ENCODE results near the gene C1QL3. TPM values are rescaled to one million over a fixed set of nuclear protein-coding genes. Genes with fewer than 3 reads are reported as not detected.

Gene C1QL3
- total and polyA plus RNA-seq, 8 donors = 0.05 TPM; not detected in 7

DNA sequence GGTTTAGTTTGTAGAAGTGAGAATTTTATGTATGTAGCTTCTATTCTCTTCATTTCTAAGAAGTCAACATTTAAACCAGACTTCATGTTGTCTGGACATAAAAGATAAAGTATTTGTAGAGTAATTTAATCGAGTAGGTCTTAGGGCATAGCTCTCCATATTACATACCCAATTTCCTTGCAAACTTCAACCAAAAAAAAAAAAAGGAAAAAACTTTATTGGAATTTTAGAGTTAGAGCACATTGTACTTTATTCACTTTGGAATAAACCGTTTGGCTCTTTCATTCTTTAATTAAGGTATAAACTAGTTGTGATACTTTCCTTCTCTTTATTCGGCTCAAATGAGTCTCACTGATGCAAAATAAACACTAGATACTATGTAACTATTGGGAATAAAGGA, 48.9 kb downstream of the C1QL3 start:
- no peaks in the 10 kb centered on the region for H3K36me3 ChIP-seq
- no peaks in the 10 kb centered on the region for H3K4me1 ChIP-seq
- intact Hi-C loops (cut with DNase I) = no loop called here
- no peak for ATAC-seq
- no peak for DNase-seq
- H3K27me3 ChIP-seq = no peaks in the 10 kb centered on the region
- H3K9me3 ChIP-seq = no peaks in the 10 kb centered on the region
- no peak overlapping the region for H3K27ac ChIP-seq
- H3K4me3 ChIP-seq = no peak overlapping the region
- 89 to 92% methylated on average over 3 of the region's 3 CpGs for WGBS, 2 donors
- no peak for FAIRE-seq
- TF ChIP-seq, protein P1, sequence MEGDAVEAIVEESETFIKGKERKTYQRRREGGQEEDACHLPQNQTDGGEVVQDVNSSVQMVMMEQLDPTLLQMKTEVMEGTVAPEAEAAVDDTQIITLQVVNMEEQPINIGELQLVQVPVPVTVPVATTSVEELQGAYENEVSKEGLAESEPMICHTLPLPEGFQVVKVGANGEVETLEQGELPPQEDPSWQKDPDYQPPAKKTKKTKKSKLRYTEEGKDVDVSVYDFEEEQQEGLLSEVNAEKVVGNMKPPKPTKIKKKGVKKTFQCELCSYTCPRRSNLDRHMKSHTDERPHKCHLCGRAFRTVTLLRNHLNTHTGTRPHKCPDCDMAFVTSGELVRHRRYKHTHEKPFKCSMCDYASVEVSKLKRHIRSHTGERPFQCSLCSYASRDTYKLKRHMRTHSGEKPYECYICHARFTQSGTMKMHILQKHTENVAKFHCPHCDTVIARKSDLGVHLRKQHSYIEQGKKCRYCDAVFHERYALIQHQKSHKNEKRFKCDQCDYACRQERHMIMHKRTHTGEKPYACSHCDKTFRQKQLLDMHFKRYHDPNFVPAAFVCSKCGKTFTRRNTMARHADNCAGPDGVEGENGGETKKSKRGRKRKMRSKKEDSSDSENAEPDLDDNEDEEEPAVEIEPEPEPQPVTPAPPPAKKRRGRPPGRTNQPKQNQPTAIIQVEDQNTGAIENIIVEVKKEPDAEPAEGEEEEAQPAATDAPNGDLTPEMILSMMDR (IDR thresholded peaks at IDR 0.05) = no peak

DNA sequence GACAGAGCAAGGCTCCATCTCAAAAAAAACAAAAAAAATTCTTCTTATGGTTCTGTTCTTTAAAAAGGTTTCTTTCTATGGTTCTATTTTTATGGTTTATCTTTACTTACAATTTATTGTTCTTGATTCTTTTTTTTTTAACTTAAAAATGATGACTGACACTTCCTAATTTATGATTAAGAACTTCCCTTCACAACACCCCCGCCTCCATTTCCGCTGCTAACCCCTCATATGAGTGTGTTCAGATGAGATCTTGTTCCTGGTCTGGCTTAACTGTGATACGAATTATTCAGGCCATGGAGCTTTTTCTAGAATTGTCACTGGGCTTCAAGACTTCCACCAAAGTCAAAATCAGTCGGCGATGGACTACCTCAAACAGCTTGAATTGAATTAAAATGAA, 50.9 kb downstream of the C1QL3 start:
- no peaks in the 10 kb centered on the region for H3K36me3 ChIP-seq
- FAIRE-seq = no peak
- 93 to 97% methylated on average over 5 of the region's 5 CpGs for WGBS, 2 donors
- H3K27me3 ChIP-seq = no peaks in the 10 kb centered on the region
- ATAC-seq = no peak
- H3K9me3 ChIP-seq = no peaks in the 10 kb centered on the region
- no peaks in the 10 kb centered on the region for H3K4me1 ChIP-seq
- TF ChIP-seq, protein P1 (IDR thresholded peaks at IDR 0.05) = no peak
- H3K27ac ChIP-seq = no peak overlapping the region
- H3K4me3 ChIP-seq = no peak overlapping the region
- intact Hi-C loops (cut with DNase I) = no loop called here
- DNase-seq = no peak

DNA sequence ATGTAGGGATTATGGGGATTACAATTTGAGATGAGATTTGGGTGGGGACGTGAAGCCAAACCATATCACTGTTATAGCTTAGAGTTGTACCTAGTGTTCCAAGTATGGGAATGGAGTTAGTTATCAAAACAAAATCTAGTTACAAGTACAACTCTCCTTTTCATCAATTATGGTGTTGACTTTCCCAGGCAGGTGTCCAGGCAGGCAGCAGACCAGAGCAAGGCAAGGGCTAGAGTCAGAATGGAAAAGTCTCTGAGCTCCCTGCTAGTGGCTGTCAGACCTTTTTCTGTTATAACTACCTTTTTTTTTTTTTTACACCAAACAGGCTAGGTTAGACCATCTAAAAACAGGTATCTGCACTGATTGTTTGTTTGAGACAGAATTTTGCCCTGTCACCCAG, 55.7 kb downstream of the C1QL3 start:
- H3K36me3 ChIP-seq = no peaks in the 10 kb centered on the region
- no peak overlapping the region for H3K4me3 ChIP-seq
- H3K27ac ChIP-seq = no peak overlapping the region
- FAIRE-seq (no peak), ATAC-seq (no peak), DNase-seq (no peak)
- TF ChIP-seq, protein P1 (IDR thresholded peaks at IDR 0.05) = no peak
- H3K27me3 ChIP-seq = no peaks in the 10 kb centered on the region
- no peaks in the 10 kb centered on the region for H3K9me3 ChIP-seq
- 92 to 96% methylated on average over 1 of the region's 1 CpG for WGBS, 2 donors
- no peaks in the 10 kb centered on the region for H3K4me1 ChIP-seq
- intact Hi-C loops (cut with DNase I) = no loop called here

Other genes with a start within 250 kb of the C1QL3 start
- gene PTER, start 84.9 kb downstream of the C1QL3 start, total RNA-seq = 10 to 100 TPM in 5 of 6 donors, 1 to 10 TPM in 1; 9.3 to 13.6 (median 11.6) TPM
- gene PTER, start 84.9 kb downstream of the C1QL3 start, polyA plus RNA-seq = 1 to 10 TPM; 2.2 to 5.2 TPM

All from pancreas (tissue), 10 donors.